Fibroblast of lung (primary cell): ENCODE results near the gene HOXD11.
A peak's percentile ranks its signal among the peaks of the same experiment; 100 is the strongest.

ENCODE experiments used
- EZH2 ChIP-seq: IDR thresholded peaks from 2 replicates; pipeline ENCODE4 v1.5.1; 2012; ENCODE audit warnings: low read length, control low read depth, mild to moderate bottlenecking; ENCODE audit errors: missing control alignments
- TF ChIP-seq, protein P1 (sequence below), 2 donors: IDR thresholded peaks in 1 of 2; conservative IDR thresholded peaks in 1 of 2; 1 replicate in 1 of 2; 2 replicates in 1 of 2; pipeline ENCODE4 v1.5.1; 2011 to 2012; ENCODE audit warnings: low read length in 2 of 2, control low read depth in 1 of 2, inconsistent platforms in 1 of 2, low read depth in 1 of 2, mild to moderate bottlenecking in 1 of 2

GRCh38 chr2:176088048-176088936 is 18.8 kb upstream of the HOXD11 start:
- TF ChIP-seq, protein P1, sequence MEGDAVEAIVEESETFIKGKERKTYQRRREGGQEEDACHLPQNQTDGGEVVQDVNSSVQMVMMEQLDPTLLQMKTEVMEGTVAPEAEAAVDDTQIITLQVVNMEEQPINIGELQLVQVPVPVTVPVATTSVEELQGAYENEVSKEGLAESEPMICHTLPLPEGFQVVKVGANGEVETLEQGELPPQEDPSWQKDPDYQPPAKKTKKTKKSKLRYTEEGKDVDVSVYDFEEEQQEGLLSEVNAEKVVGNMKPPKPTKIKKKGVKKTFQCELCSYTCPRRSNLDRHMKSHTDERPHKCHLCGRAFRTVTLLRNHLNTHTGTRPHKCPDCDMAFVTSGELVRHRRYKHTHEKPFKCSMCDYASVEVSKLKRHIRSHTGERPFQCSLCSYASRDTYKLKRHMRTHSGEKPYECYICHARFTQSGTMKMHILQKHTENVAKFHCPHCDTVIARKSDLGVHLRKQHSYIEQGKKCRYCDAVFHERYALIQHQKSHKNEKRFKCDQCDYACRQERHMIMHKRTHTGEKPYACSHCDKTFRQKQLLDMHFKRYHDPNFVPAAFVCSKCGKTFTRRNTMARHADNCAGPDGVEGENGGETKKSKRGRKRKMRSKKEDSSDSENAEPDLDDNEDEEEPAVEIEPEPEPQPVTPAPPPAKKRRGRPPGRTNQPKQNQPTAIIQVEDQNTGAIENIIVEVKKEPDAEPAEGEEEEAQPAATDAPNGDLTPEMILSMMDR (conservative IDR thresholded peaks at IDR 0.05 in 1 of 2, IDR thresholded peaks at IDR 0.05 in 1 of 2; ENCODE audit: low read depth in 1 of 2, low read length in 2 of 2) = peak; percentile 79 to 81
- peak; percentile 51 for TF ChIP-seq EZH2
